Parietal lobe (tissue), 2 donors: ENCODE results near the gene COL24A1. TPM values are rescaled to one million over a fixed set of nuclear protein-coding genes. Genes with fewer than 3 reads are reported as not detected.

ENCODE experiments used
- small RNA-seq: library from RNA; depleted of rRNA; stranded (forward); fragments of <200 nt; gene quantifications from one replicate; pipeline ENCODE3, GENCODE V24; 2014; ENCODE audit warnings: low replicate concordance
- total RNA-seq: library from RNA; depleted of rRNA; stranded (reverse); fragments of >200 nt; gene quantifications from one replicate; pipeline ENCODE4 v1.2.3, GENCODE V29; 2014

Gene COL24A1
- total RNA-seq, result 1.6 TPM

GRCh38 chr1:86156566-86157455 lies at the start of gene COL24A1:
Gene COL24A1 (minus strand): TSS chr1:86156772. CDS start chr1:86156396, 376 bp downstream.

GRCh38 chr1:85707990-85708828 lies 448.4 kb downstream of the COL24A1 start, which contains the start of gene ZNHIT6:
Gene ZNHIT6 (minus strand): TSS chr1:85708433. CDS start chr1:85708284, 149 bp downstream.

Small RNA genes within 50 kb of the gene (small RNA-seq; reads per million reads assigned to genes)
- gene RNA5SP51, result not detected

Other genes with a start within 250 kb of the COL24A1 start
- 146 TPM for gene ODF2L, start 239.6 kb upstream of the COL24A1 start, total RNA-seq